Fibroblast of villous mesenchyme (primary cell): Measurements from ENCODE around the gene PTPRM. TPM values are rescaled to one million over a fixed set of nuclear protein-coding genes. Genes with fewer than 3 reads are reported as not detected.
A peak's percentile ranks its signal among the peaks of the same experiment; 100 is the strongest.
"Not testable (repeated sequence)": the region's sequence is repeated elsewhere in the genome, so short reads cannot be mapped to it uniquely, and the experiment has no call there.

ENCODE experiments used
- DNase-seq: peaks from one replicate; pipeline ENCODE4 v3.0.0-alpha.2; 2010; ENCODE audit warnings: low read depth
- H3K4me3 ChIP-seq: 2 replicates; pipeline ENCODE4 v1.5.1; 2011; ENCODE audit warnings: low read depth, mild to moderate bottlenecking, low read length
- CTCF ChIP-seq: IDR thresholded peaks from 2 replicates; pipeline ENCODE4 v1.5.1; 2012; ENCODE audit warnings: low read depth, mild to moderate bottlenecking, low read length; ENCODE audit not compliant: insufficient read depth
- total RNA-seq: library from RNA; depleted of rRNA; stranded (reverse); fragments of >200 nt; gene quantifications from 2 replicates; pipeline ENCODE4 v1.2.3, GENCODE V29; 2012

PTPRM gene
- total RNA-seq, 1 donor, result 56.1 TPM

- TF ChIP-seq CTCF, result no peak
Observed at GRCh38 chr18:8050616-8051329, 483.7 kb downstream of the PTPRM start.

DNA sequence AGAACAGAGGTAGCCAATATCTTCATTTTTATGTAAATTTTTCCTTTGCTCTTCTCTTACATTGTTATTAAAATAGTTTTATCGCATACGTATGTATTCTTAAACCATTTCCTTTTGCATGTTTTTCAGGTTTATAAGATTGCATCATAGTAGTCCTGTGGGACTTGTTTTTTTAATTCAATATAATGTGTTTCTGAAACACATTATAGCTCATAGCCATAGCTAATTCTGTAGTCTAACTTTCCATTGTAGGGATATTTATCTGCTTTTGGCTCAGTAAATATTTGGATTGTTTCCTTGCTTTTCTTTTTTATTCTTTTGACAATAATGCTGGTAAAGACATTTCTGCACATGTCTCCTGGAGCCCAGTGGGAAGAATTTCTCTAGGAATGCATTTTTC lies 484.3 kb downstream of the PTPRM start:
- no peak for TF ChIP-seq CTCF
- no peak overlapping the region for H3K4me3 ChIP-seq
- DNase-seq, result no peak

More at GRCh38 chr18:8050616-8051329, 483.7 kb downstream of the PTPRM start:
- H3K4me3 ChIP-seq, result no peak overlapping the region
- DNase-seq, result no peak

DNA sequence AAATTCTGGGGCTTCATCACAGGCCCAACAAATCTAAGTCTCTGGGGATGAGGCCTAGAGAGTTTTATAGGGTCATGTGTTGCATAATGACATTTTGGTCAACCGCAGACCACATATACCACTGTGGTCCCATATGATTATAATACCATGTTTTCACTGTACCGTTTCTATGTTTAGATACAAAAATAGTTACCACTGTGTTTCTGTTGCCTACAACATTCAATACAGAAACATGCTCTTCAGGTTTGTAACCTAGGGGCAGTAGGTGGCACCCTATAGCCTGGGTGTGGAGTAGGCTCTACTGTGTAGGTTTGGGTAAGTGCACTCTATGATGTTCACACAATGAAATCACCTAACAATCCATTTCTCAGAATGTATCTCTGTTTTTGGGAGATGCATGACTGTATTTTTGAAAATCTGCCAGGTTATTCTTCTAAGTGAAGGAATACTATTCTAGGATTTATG lies 485.2 kb downstream of the PTPRM start:
- H3K4me3 ChIP-seq, result no peak overlapping the region
- TF ChIP-seq CTCF, result no peak
- DNase-seq, result no peak

GRCh38 chr18:8056723-8057122 lies 489.6 kb downstream of the PTPRM start:
- no peak for TF ChIP-seq CTCF
- no peak for DNase-seq
- H3K4me3 ChIP-seq, result no peak overlapping the region

DNA sequence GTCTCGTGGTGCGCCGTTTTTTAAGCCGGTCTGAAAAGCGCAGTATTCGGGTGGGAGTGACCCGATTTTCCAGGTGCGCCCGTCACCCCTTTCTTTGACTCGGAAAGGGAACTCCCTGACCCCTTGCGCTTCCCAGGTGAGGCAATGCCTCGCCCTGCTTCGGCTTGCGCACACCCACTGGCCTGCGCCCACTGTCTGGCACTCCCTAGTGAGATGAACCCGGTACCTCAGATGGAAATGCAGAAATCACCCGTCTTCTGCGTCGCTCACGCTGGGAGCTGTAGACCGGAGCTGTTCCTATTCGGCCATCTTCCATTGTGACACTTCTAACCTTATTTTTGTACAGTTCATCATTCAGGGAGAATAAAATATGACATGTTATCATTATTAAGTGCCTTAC lies 496.0 kb downstream of the PTPRM start:
- not testable (repeated sequence) for DNase-seq
- H3K4me3 ChIP-seq, result peak overlapping the region; percentile 38

DNA sequence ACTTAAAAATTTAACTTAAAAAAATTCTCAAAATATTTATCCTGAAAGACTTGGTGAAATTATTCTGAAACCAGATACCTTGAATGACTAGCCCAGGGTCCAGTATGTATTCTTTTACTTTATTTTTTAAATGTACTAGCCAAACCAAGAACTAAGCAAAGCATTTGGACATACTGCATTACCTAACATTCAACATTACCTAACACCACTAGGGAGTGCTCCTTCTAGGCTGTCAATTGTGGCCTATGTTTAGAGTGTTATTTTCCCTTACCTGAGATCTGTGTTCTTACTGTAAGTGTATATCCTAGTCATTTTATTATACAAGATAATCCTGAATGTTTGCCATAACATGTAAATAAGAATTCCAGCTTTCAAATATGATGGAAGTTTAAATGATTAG lies 496.6 kb downstream of the PTPRM start:
- DNase-seq, result no peak
- H3K4me3 ChIP-seq, result no peak overlapping the region
- no peak for TF ChIP-seq CTCF

DNA sequence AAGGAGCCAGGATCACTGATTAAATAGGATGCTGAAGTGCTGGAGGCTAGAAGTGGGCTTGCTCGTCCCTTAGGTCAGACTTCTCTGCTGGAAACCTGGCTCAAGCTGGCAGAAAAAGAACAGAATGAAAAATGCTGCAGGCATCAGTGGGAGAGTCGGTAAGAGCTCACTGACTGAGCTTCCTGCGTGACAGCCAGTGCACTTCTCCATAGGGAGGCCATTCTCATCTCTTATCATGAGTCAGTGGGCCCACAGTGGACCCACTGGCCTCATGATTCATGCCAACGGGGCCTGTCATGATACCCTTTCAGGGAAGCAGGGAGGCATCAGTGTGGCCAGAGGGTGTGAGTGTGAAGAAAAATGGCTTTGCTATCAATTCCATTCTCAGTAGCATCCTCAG lies 498.2 kb downstream of the PTPRM start:
- no peak overlapping the region for H3K4me3 ChIP-seq
- no peak for TF ChIP-seq CTCF
- no peak for DNase-seq
